GM18508 (cell line): ENCODE measurements around the gene CXCL16.
"Not testable (repeated sequence)": the region's sequence is repeated elsewhere in the genome, so short reads cannot be mapped to it uniquely, and the experiment has no call there.

Experiments
- ATAC-seq: cut with Tn5 transposase; IDR thresholded peaks from one replicate; pipeline ENCODE4 v1.9.1; 2021; ENCODE audit warnings: moderate number of reproducible peaks; ENCODE audit not compliant: insufficient read depth, unreplicated experiment

CXCL16 gene

DNA sequence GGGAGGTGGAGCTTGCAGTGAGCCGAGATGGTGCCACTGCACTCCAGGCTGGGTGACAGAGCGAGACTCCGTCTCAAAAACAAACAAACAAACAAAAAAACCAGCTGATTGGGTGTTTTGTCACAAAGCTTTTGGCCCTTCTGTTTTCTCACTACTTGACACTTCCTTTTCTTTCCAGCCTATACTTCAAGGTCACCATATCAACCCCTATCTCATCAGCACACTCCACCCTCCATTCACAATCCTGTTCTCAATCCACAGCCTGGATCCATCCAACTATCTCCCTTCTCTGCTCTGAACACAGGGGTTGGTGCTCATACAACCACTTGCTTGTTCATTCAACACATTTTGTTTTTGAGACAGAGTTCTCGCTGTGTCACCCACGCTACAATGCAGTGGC lies 15.1 kb downstream of the CXCL16 start:
- ATAC-seq = no peak

DNA sequence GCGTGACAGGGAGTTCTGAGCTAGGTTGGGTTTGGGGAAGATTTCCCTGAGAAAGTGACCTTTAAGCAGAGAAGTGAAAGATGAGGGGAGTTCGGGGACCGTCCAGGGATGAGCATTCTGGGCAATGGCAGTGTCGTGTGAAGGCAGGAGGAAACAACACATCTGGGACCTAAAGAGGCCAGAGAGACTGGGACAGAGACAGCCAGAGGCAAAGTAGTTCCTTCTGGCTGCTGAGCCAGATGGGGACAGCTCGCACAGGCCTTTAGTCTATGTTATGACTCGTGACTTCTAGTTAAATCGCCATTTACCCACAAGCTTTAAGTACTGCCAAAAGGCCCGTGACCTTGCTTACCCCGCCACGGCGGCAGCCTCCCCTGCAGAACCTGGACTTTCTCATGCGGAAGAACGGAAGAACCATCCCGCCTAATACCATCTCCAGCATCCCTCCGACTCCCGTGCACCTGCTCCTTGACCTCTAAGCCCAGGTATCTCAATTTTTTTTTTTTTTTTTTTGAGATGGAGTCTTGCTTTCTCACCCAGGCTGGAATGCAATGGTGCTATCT lies 17.0 kb downstream of the CXCL16 start:
- ATAC-seq = no peak

DNA sequence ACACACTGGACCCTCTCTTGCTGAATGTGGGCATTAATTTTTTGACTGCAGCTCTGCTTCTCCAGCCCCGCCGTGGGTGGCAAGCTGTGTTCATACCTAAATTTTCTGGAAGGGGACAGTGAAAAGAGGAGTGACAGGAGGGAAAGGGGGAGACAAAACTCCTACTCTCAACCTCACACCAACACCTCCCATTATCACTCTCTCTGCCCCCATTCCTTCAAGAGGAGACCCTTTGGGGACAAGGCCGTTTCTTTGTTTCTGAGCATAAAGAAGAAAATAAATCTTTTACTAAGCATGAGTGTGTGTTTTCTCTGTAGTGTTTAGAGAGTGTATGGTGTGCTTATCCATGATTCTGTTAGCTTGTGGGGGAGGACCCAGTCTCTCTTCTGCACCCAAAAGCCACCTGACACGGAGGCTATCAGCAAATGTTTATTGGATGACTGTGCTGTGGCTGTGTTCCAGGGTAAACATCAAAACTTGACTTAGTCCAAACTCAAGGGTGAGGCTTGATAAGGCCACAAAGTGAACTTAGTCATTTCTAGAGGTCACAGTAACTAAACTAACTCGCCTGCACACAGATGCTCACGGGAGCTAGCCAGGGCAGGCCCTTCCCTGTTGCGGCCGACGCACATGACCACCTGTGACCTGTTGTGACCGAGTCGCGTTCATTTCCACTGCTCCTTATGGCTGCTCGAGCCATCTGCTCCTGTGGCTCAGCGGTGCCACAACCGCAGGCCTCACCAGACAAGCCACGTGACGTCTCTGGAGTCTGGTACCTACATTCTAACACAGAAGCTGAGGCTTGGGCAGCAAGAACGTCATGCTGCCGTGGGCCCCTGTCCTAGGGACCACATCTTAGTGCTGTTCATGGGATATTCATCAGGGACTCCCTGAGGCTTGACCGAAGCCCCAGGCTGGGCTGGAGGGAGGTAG lies 18.3 kb downstream of the CXCL16 start:
- no peak for ATAC-seq

DNA sequence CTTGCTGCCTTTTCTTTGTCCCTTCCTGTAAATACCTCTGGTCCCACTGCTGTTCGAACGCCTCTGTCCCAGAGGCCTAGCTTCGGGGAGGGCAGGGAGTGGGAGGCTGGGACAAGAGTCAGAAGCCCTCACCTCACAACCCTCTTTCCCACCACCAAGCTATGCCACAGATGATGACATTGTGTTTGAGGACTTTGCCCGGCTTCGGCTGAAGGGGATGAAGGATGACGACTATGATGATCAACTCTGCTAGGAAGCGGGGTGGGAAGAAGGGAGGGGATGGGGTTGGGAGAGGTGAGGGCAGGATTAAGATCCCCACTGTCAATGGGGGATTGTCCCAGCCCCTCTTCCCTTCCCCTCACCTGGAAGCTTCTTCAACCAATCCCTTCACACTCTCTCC lies 18.9 kb downstream of the CXCL16 start:
- ATAC-seq = no peak

DNA sequence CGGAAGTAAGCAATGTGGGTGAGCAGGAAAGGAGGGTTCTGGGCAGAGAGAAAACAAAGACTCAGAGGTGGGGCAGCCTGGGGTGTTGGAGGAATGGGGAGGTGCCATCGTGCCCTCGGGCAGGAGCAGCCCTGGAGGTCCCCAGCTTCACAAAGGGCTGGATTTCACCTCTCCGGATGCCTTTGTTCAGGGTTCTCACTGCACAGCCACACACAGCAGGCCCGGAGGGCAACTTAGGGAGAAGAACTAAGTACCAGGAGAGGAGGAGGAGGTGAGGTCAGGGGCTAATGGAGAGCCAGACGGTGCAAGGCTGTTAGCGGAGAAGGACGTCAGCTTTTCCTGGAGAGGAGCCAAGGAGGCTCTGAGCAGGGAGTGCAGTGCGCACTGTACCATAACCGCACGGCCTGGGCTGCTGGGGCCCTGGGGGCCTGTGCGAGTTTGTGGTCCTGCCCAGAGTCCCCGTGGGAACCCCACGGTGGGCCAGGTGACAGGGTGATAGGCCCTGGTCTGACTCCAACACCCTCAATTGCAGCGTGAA lies 20.0 kb downstream of the CXCL16 start:
- no peak for ATAC-seq

DNA sequence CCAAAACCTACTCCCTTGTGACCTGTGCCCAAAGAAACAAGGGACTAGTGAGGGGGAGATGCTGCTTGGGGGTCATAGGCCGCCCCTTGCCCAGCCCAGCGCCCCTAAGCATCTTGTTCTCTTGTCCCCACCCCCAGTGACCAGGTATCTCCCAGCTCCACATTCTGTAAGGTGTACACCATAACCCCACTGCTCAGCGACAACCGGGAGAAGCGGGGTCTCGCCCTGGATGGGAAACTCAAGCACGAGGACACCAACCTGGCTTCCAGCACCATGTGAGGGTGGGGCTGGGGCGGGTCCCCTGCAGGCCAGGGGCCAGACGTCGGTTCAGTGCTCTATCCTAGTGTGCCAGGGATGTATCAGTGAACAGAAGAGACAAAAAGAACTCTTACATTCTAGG lies 20.6 kb downstream of the CXCL16 start:
- no peak for ATAC-seq

DNA sequence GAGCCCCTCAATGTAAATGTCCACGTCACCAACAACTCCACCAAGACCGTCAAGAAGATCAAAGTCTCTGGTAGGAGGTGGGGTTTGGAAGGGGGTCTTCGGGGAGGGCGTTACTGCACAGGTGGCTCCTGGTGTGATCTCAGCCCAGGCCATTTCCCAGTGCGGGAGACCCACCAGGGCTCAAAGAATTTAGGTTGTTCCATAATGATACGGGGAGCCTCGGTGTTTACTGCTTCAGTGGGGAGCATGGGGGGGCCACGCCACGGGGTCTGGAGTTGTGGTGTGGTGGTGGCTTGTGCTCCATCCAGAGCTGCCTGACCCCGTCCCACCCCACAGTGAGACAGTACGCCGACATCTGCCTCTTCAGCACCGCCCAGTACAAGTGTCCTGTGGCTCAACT lies 21.5 kb downstream of the CXCL16 start:
- ATAC-seq = no peak

DNA sequence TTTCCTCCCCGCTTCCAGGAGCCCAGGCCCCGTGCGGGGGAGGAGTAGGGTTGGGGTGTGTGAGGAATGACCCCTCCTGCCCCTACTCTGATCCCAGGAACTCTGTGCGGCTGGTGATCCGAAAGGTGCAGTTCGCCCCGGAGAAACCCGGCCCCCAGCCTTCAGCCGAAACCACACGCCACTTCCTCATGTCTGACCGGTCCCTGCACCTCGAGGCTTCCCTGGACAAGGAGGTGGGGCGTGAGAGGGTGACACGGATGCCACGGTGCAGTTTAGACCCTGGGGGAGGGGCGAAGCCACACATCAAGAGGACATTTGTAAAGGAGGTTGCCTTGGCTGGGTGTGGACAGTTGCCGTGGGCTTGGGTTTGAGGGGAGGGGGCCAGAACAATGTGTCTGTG lies 21.9 kb downstream of the CXCL16 start:
- ATAC-seq = no peak

DNA sequence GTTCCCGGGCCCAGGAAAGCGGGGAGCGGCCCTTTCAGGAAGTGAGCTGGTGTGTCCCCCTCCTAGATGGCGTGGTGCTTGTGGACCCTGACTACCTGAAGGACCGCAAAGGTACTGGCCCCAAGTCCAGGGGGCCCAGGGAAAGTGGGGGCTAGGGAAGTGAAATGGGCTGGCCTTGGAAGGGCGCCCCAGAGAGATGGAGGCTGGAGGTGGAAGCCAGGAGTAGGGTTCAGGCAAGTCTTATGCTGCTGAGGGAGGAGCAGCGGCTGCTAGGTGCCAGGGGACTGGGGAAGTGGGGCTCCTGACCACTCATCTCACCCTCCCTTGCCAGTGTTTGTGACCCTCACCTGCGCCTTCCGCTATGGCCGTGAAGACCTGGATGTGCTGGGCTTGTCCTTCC lies 23.6 kb downstream of the CXCL16 start:
- ATAC-seq = no peak

DNA sequence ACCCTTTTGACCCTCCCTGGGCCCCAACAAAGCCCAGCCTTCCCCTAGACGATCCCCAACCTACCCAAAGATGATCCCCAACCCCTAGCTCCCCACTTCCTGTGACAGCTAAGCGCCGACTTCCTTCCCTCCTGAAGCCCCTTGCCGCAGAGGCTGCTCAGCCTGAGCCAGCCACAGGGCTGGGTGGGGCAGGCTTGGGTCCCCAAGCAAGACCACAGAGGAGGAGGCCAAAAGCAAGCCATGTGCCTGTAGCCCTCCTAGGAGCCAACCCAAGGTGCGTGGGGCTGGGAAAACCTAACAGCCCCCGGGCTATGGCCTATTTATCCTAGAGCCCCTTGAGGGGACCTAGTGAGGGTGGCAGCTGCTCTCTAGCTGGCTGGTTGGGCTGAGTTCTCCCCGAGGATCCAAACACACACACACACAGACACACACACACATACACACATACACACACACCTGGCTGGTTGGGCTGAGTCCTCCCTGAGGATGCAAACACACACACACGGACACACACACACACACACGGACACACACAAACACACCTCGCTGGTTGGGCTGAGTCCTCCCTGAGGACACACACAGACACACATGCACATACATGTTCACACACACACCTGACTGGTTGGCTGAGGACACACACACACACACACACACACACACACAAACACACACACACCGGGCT lies 24.5 kb downstream of the CXCL16 start:
- no peak for ATAC-seq

DNA sequence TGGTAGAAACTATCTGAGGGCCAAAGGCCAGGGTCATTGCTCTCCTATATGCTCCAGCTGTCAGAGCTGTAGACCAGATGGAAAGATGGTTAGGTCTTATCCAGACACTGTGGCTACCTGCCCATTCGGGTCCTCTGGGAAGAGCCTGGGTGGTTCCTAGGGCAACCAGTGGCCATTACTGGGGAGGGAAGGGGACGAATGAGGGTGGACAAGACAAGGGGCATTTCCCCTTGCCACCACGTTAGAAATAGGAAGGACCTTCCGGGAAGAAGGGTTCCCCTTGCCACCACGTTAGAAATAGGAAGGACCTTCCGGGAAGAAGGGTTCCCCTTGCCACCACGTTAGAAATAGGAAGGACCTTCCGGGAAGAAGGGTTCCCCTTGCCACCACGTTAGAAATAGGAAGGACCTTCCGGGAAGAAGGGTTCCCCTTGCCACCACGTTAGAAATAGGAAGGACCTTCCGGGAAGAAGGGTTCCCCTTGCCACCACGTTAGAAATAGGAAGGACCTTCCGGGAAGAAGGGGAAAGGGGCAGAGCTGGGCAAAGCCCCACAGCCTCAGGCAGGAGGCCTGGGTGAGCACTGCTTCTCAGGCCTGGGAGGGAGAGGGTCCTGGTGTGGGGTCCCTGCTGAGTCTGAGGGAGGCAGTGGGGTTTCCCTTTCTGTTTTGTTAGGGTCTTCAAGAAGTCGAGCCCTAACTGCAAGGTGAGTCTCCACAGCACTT lies 25.2 kb downstream of the CXCL16 start:
- not testable (repeated sequence) for ATAC-seq

DNA sequence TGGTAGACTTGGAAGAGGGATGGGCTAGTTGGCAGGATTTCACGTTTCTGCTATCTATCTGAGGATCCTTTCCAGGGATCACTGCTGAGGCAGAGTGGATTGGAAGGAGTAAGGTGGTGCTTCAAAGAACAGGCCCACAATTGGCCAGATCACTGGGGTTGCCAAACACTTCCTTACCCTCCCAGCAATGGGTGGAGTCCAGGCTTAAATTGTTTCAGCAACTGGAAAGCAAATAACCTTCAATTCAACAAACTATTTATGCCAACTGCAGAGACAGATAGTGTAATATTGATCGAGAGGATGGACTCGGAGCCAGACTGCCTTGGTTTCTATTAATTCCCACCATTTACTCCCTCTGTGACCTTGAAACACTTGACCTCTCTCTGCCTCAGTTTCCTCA lies 27.2 kb downstream of the CXCL16 start:
- ATAC-seq = no peak

DNA sequence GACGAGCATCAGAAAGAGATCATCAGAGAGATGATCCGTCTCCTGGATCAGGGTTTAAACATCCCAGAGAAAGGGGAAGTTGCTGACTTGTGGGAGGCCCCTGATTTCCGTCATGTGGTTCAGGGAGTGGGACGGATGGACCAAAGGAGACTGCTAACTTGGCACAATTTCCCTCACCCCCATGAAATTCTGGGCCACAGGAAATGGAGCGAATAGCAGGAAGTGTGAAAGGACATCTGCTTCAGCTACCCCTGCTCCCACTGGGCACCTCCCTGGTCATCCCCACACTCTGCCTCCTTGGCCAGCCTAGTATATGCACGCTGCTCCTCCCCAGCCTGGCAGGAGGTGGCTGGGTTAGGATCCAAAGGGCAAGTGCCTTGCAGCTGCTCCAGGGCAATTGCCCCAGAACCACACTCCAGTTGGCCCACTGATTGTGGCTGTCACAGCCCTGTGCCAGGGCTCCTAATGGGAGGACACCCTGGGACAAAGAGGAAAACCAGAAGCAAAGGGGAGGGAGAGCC lies 28.0 kb downstream of the CXCL16 start:
- no peak for ATAC-seq

DNA sequence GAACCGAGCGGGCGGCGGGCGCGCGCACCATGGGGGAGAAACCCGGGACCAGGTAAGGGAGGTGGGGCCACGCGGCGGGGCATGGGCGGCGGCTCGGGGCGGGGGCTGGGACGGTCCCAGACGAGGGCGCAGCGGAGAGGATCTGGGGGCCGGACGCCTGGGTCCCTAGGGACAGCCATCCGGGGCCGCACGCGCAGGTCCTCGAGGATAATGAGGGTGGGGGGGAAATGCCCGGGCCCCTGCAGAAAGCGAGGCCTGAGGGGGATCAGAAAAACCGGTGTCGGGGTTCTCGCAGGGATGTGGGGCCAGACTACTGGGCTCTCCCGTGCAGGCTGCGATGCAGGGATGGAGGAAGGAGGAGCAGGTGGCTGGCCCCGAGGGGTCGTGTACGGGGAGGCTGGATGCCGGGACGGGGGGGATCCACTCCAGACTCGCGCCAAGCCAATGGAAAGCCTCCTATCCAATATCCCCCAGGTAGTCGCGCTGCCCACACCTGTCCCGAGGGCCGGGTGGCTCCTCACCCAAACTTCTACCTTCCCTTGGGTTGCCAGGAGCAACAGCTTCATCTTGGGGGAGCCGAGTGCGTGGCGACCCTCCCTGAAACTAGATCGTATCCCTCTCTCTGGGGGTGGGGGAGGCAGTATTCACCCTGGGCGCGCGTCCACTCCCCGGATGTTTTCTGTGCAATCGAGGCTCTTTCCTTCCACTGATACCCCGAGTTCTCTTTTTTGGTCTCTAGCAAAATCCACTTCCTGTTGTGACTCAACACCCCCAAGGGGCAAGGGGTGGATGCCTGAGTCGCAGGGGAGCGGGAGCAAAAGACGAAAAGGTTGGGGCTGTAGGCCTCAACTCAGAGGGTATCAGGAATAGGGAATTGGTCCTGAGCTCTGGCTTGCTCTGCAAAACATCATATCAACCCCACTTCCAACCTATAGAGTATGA lies 28.8 kb downstream of the CXCL16 start:
- no peak for ATAC-seq

DNA sequence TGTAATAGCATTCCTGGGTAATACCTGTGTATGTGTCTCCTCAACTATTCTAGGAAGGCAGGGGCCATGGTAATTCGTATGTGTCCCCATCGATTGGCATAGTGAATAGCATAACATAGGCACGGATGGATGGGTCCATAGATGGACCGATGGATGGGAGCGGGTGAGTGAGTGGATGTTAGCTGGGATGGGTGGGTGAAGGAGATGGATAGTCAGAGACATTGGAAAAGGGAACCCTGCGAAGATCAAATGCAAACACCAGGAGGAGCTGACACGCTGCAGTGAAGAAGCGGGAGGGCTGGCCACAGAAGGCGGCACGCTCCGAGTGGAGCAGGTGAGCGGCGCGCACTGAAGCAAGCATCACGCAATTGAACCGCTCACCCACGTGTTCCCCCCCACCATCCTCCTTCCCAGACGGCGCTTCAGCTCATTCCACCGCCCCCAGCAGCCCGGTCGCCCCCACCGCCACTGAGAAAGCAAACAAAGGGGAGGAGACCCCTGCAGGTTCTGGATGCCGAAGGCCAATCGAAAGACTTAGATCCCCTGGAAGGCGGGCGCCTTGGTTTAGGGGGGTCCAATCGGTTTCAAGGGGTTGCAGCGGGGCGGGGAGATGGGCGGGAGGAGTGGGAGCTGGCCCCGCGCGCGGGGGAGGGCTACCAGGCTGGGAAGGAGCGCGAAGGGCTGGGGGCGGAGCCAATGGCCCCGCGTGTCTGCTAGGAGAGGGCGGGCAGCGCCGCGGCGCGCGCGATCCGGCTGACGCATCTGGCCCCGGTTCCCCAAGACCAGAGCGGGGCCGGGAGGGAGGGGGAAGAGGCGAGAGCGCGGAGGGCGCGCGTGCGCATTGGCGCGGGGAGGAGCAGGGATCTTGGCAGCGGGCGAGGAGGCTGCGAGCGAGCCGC lies 29.7 kb downstream of the CXCL16 start, which contains the start of gene ARRB2:
Gene ARRB2, plus strand, starts transcription at position 839 of the 899 bp plus-strand sequence. CDS start 90 bp downstream, outside the sequence.
- ATAC-seq = peak; percentile 50

DNA sequence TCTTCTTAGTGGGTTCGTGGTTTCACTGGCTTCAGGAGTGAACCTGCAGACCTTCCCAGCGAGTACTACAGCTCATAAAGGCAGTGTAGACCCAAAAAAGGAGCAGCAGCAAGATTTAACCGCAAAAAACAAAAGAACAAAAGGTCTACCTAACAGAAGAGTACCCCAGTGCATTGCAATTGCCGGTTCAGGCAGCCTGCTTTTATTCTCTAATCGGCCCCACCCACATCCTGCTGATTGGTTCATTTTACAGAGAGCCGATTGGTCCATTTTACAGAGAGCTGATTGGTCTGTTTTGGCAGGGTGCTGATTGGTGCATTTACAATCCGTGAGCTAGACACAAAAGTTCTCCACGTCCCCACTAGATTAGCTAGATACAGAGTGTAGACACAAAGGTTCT lies 31.3 kb downstream of the CXCL16 start:
- ATAC-seq = no peak

DNA sequence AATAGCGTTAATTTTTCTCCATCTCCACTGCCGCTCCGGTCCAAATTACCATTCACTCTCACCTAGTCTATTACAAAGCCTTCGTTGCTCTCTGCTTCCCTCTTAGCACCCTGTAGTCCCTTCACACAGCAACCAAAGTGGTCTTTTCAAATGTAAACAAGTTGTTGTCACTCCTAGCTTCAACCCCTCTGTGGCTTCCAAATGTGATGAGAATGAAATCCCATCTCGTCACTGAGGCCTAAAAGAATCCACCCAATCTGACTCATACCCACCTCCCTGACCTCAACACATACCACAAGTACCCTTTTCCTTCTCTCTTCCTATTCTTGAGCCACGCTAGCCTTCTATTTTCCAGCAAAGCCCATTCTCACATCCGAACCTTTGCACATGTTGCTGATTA lies 33.6 kb downstream of the CXCL16 start:
- ATAC-seq = no peak

DNA sequence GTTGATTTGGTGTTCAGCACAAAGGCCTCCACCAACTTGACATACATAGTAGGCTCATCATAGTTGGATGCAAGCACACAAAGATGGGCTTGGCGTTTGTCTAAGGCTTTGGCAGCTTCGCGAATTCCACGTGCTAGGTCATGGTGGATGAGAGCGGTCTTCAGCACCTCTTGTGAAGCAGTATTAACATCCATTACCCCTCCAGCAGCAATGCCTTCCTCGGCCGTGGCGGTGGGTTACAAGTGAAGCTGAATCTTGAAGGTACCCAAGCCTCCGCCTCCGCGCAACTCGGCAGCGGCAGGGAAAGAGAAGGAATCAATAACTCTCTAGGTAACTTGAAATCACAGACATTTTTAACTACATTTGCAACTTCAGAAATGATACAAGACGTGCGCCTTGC lies 34.7 kb downstream of the CXCL16 start:
- ATAC-seq = no peak
